Aorta (tissue), 5 donors: ENCODE data around the gene DEPP1. TPM values are rescaled to one million over a fixed set of nuclear protein-coding genes. Genes with fewer than 3 reads are reported as not detected.

Source experiments
- ATAC-seq: fragments of 200-7000 bp; cut with Tn5 transposase; one replicate; pipeline ENCODE4 v1.9.1; 2022; ENCODE audit warnings: moderate library complexity; ENCODE audit not compliant: low FRiP score
- DNase-seq, 2 donors: peaks; one replicate each; pipeline ENCODE4 v3.0.0-alpha.2; 2020
- H3K27ac ChIP-seq, 2 donors: one replicate each; pipeline ENCODE4 v1.5.1; 2013; ENCODE audit warnings: low read length in 2 of 2, mild to moderate bottlenecking in 2 of 2, moderate library complexity in 2 of 2, control low read depth in 1 of 2, inconsistent platforms in 1 of 2, low read depth in 1 of 2
- H3K27me3 ChIP-seq, 2 donors: one replicate each; pipeline ENCODE4 v1.6.1; 2013; ENCODE audit warnings: control low read depth in 1 of 2, low read length in 1 of 2, mild to moderate bottlenecking in 1 of 2, moderate library complexity in 1 of 2; ENCODE audit not compliant: insufficient read depth in 2 of 2, control insufficient read depth in 1 of 2
- H3K36me3 ChIP-seq, 2 donors: one replicate each; pipeline ENCODE4 v1.6.1; 2013; ENCODE audit warnings: control low read depth in 1 of 2, low read length in 1 of 2, mild to moderate bottlenecking in 1 of 2; ENCODE audit not compliant: insufficient read depth in 2 of 2, control insufficient read depth in 1 of 2
- H3K4me1 ChIP-seq, 2 donors: one replicate each; pipeline ENCODE4 v1.6.1; 2013; ENCODE audit warnings: low read length in 2 of 2, control low read depth in 1 of 2, mild to moderate bottlenecking in 1 of 2, moderate library complexity in 1 of 2; ENCODE audit not compliant: insufficient read depth in 2 of 2, control insufficient read depth in 1 of 2
- H3K4me3 ChIP-seq, 2 donors: one replicate each; pipeline ENCODE4 v1.5.1; 2013; ENCODE audit warnings: low read length in 2 of 2, control low read depth in 1 of 2, mild to moderate bottlenecking in 1 of 2
- H3K9me3 ChIP-seq: one replicate; pipeline ENCODE4 v1.6.1; 2013; ENCODE audit warnings: mild to moderate bottlenecking, low read length; ENCODE audit not compliant: control insufficient read depth
- WGBS, 2 donors: extraction: QIAGEN DNeasy Blood & Tissue Kit; methylation state at CpG; one replicate each; pipeline ENCODE4 v1.1.7; 2013; 5-methylcytosine and 5-hydroxymethylcytosine counted together
- intact Hi-C, 2 donors: fragments of 100-400 bp; cut with DNase I; formaldehyde crosslinking; loops; one replicate each; pipeline versions ENCODE4 v1.14.2 to v1.15.0; 2022
- polyA plus RNA-seq, 2 donors: library from polyadenylated mRNA; stranded (reverse); fragments of 200-250 nt; gene quantifications; one replicate each; pipeline ENCODE4 v1.2.3, GENCODE V29; 2013
- total RNA-seq, 2 donors: library from RNA; stranded (reverse); fragmentation: NEBNext Ultra II Directional; extraction: Animal tissue kit (Norgen Biotek cat#: 25700); gene quantifications; one replicate each; pipeline ENCODE4 v1.2.1, GENCODE V29; 2021
- donor health status: healthy with polysubstance abuse.
- donor health status: Bipolar disorder and iron deficiency.
- donor health status: DM: no; HTN: no; CAD: no.
- donor health status: DM: no; HTN: no; CAD: no.
- donor health status: DM: yes; HTN: yes; CAD: no.

Gene DEPP1
- total and polyA plus RNA-seq, 4 donors = 55.2 to 492 (median 169) TPM

- Histone ChIP-seq H3K4me3 (no peak overlapping the region), H3K27me3 (no peaks in the 10 kb centered on the region), H3K27ac (no peak overlapping the region), H3K9me3 (no peaks in the 10 kb centered on the region), H3K36me3 (peaks cover 0 to 2% of the 10 kb centered on the region in 2 donors), H3K4me1 (peaks cover 0 to 7% of the 10 kb centered on the region in 2 donors)
- intact Hi-C loops = no loop called here
- 44 to 52% methylated on average over 4 of the region's 4 CpGs for WGBS, 2 donors
- no peak for ATAC-seq
- no peak for DNase-seq
These were observed 17.4 kb downstream of the DEPP1 start for GRCh38 chr10:44961230-44961571.

GRCh38 chr10:44960482-44961229, 18.0 kb downstream of the DEPP1 start:
- H3K27ac ChIP-seq = no peak overlapping the region
- intact Hi-C loops = no loop called here
- H3K9me3 ChIP-seq = no peaks in the 10 kb centered on the region
- H3K27me3 ChIP-seq = no peaks in the 10 kb centered on the region
- peak overlapping the region; percentile 63 to 83 for H3K4me3 ChIP-seq
- DNase-seq (peak in 1 of 2 donors; percentile 54), ATAC-seq (no peak)
- WGBS, 2 donors = 22 to 25% methylated on average over 7 of the region's 7 CpGs
- H3K4me1 ChIP-seq = peaks cover 0 to 7% of the 10 kb centered on the region in 2 donors
- H3K36me3 ChIP-seq = peaks cover 0 to 2% of the 10 kb centered on the region in 2 donors

- DNase-seq (no peak), ATAC-seq (no peak)
- intact Hi-C loops = no loop called here
- no peaks in the 10 kb centered on the region for H3K27me3 ChIP-seq
- H3K4me1 ChIP-seq = peaks cover 0 to 7% of the 10 kb centered on the region in 2 donors
- H3K36me3 ChIP-seq = peaks cover 0 to 2% of the 10 kb centered on the region in 2 donors
- H3K27ac ChIP-seq = peak overlapping the region in 1 of 2 donors; percentile 66
- H3K9me3 ChIP-seq = no peaks in the 10 kb centered on the region
- peak overlapping the region; percentile 63 to 83 for H3K4me3 ChIP-seq
- WGBS, 2 donors = 11% methylated on average over 8 of the region's 8 CpGs
These were observed 18.5 kb downstream of the DEPP1 start for GRCh38 chr10:44960088-44960460.

GRCh38 chr10:44959247-44960087, 19.1 kb downstream of the DEPP1 start, which contains the start of gene RASSF4:
TSS of gene RASSF4 (plus strand) at chr10:44959802. CDS start at chr10:44970203, 10,401 bp downstream.
- DNase-seq (peak; percentile 96 to 97), ATAC-seq (peak; percentile 94)
- WGBS, 2 donors = 0% methylated on average over 62 to 74 of the region's 74 CpGs
- intact Hi-C loops = loop anchor here in 1 of 2 donors (2.0 kb wide), 1 partner anchor 41 kb away; the partner anchor contains the start of gene ZNF22
- Histone ChIP-seq H3K4me1 (peaks cover 0 to 7% of the 10 kb centered on the region in 2 donors), H3K9me3 (no peaks in the 10 kb centered on the region), H3K27ac (peak within 1 kb of the TSS; percentile 47 to 71), H3K36me3 (peaks cover 0 to 2% of the 10 kb centered on the region in 2 donors), H3K4me3 (peak within 1 kb of the TSS; percentile 63 to 83), H3K27me3 (no peaks in the 10 kb centered on the region)

GRCh38 chr10:44958898-44959246, 19.7 kb downstream of the DEPP1 start:
- DNase-seq (no peak), ATAC-seq (no peak)
- Histone ChIP-seq H3K36me3 (peaks cover 0 to 2% of the 10 kb centered on the region in 2 donors), H3K27me3 (no peaks in the 10 kb centered on the region), H3K27ac (peak overlapping the region; percentile 47 to 71), H3K9me3 (no peaks in the 10 kb centered on the region), H3K4me3 (peak overlapping the region; percentile 35 to 63), H3K4me1 (peaks cover 0 to 7% of the 10 kb centered on the region in 2 donors)
- WGBS, 2 donors = 1 to 2% methylated on average over 6 of the region's 6 CpGs
- intact Hi-C loops = loop anchor here in 1 of 2 donors (2.0 kb wide), 1 partner anchor 42 kb away; the partner anchor contains the start of gene ZNF22

- Histone ChIP-seq H3K9me3 (no peaks in the 10 kb centered on the region), H3K27me3 (no peaks in the 10 kb centered on the region), H3K36me3 (peaks cover 0 to 2% of the 10 kb centered on the region in 2 donors), H3K27ac (no peak overlapping the region), H3K4me3 (peak overlapping the region; percentile 35 to 63), H3K4me1 (peaks cover 0 to 7% of the 10 kb centered on the region in 2 donors)
- intact Hi-C loops = loop anchor here in 1 of 2 donors (2.0 kb wide), 1 partner anchor 42 kb away; the partner anchor contains the start of gene ZNF22
- 4 to 8% methylated on average over 5 of the region's 5 CpGs for WGBS, 2 donors
- DNase-seq (no peak), ATAC-seq (no peak)
These were observed 20.3 kb downstream of the DEPP1 start for GRCh38 chr10:44958196-44958897.

GRCh38 chr10:44956717-44957706, 21.6 kb downstream of the DEPP1 start:
- Histone ChIP-seq H3K27me3 (no peaks in the 10 kb centered on the region), H3K27ac (no peak overlapping the region), H3K36me3 (peaks cover 0 to 2% of the 10 kb centered on the region in 2 donors), H3K4me3 (no peak overlapping the region), H3K4me1 (peaks cover 0 to 7% of the 10 kb centered on the region in 2 donors), H3K9me3 (no peaks in the 10 kb centered on the region)
- ATAC-seq (no peak), DNase-seq (no peak)
- intact Hi-C loops = no loop called here
- WGBS, 2 donors = 96 to 100% methylated on average over 4 of the region's 4 CpGs
